HUES48 (cell line): ENCODE results near the gene PCDHGA10.
"Not testable (repeated sequence)": the region's sequence is repeated elsewhere in the genome, so short reads cannot be mapped to it uniquely, and the experiment has no call there.

Source experiments
- H3K27ac ChIP-seq: one replicate; pipeline ENCODE4 v1.7.0; 2013; ENCODE audit warnings: low read depth, low read length, inconsistent platforms
- H3K27me3 ChIP-seq: 2 replicates; pipeline ENCODE4 v1.6.1; 2013; ENCODE audit warnings: mild to moderate bottlenecking, low read length; ENCODE audit not compliant: control insufficient read depth, insufficient read depth
- H3K36me3 ChIP-seq: 2 replicates; pipeline ENCODE4 v1.6.1; 2013; ENCODE audit warnings: low read length; ENCODE audit not compliant: control insufficient read depth, insufficient read depth
- H3K4me1 ChIP-seq: 2 replicates; pipeline ENCODE4 v1.6.1; 2013; ENCODE audit warnings: mild to moderate bottlenecking, low read length; ENCODE audit not compliant: control insufficient read depth, insufficient read depth
- H3K4me3 ChIP-seq: 2 replicates; pipeline ENCODE4 v1.5.1; 2013; ENCODE audit warnings: mild to moderate bottlenecking, low read depth, low read length
- H3K9ac ChIP-seq: 2 replicates; pipeline ENCODE4 v1.6.1; 2013; ENCODE audit warnings: mild to moderate bottlenecking, low read depth, low read length, moderate library complexity
- H3K9me3 ChIP-seq: 2 replicates; pipeline ENCODE4 v1.6.1; 2013; ENCODE audit warnings: low read length; ENCODE audit not compliant: control insufficient read depth, insufficient read depth

PCDHGA10 gene

DNA sequence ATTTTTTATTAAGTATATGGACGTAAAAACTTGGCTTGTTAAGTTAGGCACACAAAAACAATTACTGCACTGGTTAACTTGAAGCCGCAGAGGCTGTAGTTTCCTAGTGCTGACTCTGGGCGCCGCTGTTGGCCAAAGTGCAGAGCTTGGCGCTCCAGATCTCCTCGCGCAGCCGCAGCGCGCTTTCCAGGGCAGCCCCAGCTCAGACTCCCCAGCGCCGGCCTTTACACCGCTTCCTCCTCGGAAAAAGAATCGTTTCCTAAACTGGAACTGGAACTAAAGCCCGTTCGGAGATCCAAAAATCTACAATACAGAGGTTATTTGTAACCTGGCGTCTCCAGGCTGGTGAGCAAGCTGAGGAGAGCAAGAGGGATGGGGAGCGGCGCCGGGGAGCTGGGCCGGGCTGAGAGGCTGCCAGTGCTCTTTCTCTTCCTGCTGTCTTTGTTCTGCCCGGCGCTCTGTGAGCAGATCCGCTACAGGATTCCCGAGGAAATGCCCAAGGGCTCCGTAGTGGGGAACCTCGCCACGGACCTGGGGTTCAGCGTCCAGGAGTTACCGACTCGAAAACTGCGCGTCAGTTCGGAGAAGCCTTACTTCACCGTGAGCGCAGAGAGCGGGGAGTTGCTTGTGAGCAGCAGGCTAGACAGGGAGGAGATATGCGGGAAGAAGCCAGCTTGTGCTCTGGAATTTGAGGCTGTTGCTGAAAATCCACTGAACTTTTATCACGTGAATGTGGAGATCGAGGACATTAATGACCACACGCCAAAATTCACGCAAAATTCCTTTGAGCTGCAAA lies 14.8 kb upstream of the PCDHGA10 start, which contains the start of gene PCDHGB5:
PCDHGB5 (plus strand) TSS at position 192 of the 796 bp plus-strand sequence; CDS start at position 373, 181 bp downstream.
- H3K27ac ChIP-seq, H3K4me3 ChIP-seq, H3K27me3 ChIP-seq, H3K4me1 ChIP-seq, H3K9ac ChIP-seq, H3K36me3 ChIP-seq: not testable (repeated sequence)
- H3K9me3 ChIP-seq, result peaks cover 57% of the 10 kb centered on the region

DNA sequence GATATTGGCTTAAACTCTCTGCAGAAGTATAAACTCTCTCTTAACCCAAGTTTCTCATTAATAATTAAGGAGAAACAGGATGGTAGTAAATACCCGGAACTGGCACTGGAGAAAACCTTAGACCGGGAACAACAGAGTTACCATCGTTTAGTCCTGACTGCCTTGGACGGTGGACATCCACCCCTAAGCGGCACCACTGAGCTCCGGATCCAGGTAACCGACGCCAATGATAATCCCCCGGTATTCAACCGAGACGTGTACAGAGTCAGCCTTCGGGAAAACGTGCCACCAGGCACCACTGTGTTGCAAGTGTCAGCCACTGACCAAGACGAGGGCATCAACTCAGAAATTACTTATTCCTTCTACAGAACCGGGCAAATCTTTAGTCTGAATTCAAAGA lies 14.2 kb upstream of the PCDHGA10 start:
- no peaks in the 10 kb centered on the region for H3K27me3 ChIP-seq
- H3K27ac ChIP-seq, result no peak overlapping the region
- H3K4me1 ChIP-seq, result no peaks in the 10 kb centered on the region
- no peaks in the 10 kb centered on the region for H3K36me3 ChIP-seq
- peaks cover 50% of the 10 kb centered on the region for H3K9me3 ChIP-seq
- no peak overlapping the region for H3K4me3 ChIP-seq
- no peak overlapping the region for H3K9ac ChIP-seq

DNA sequence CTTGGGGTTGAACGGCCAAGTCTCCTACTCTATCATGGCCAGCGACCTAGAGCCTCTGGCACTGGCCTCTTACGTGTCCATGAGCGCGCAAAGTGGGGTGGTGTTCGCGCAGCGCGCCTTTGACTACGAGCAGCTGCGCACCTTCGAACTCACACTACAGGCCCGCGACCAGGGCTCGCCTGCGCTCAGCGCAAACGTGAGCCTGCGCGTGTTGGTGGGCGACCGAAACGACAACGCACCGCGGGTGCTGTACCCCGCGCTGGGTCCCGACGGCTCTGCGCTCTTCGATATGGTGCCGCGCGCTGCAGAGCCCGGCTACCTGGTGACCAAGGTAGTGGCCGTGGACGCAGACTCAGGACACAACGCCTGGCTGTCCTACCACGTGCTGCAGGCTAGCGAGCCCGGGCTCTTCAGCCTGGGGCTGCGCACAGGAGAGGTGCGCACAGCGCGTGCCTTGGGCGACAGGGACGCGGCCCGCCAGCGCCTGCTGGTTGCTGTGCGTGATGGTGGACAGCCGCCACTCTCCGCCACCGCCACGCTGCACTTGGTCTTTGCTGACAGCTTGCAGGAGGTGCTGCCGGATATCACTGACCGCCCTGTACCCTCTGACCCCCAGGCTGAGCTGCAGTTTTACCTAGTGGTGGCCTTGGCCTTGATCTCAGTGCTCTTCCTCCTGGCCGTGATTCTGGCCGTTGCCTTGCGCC lies 13.1 kb upstream of the PCDHGA10 start:
- Histone ChIP-seq H3K27ac (no peak overlapping the region), H3K9ac (no peak overlapping the region), H3K9me3 (peaks cover 43% of the 10 kb centered on the region), H3K4me3 (no peak overlapping the region), H3K4me1 (no peaks in the 10 kb centered on the region), H3K27me3 (no peaks in the 10 kb centered on the region), H3K36me3 (no peaks in the 10 kb centered on the region)

DNA sequence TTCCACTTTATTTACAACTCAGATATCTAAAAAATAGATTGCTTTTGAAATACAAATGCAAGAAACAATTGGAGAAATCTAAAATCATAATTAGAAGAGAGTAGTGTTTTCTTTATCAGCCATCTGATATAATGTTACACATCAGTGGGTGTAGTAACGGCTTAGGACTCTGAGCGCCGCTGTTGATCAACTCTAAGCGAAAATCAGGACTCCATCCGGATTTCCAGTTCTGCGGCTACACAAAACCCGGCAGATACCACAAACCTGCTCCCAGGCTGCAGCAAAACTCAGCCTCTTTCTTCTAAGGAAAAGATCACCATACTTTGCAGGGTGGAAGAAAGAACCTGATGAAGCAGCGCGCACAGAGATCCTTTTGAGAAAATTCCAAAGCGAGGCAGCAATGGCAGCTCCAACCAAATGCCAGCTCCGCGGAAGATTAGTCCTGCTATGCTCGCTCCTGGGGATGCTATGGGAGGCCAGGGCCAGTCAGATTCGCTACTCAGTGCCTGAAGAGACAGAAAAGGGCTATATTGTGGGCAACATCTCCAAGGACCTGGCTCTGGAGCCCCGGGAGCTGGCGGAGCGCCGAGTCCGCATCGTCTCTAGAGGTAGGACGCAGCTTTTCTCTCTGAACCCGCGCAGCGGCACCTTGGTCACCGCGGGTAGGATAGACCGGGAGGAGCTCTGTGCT lies 10.1 kb upstream of the PCDHGA10 start, which contains the start of gene PCDHGA9:
PCDHGA9 (plus strand) TSS at position 226 of the 691 bp plus-strand sequence; CDS start at position 401, 175 bp downstream.
- H3K4me3 ChIP-seq, result no peak within 1 kb of the TSS
- H3K4me1 ChIP-seq, result no peaks in the 10 kb centered on the region
- no peak within 1 kb of the TSS for H3K9ac ChIP-seq
- H3K9me3 ChIP-seq, result peaks cover 26% of the 10 kb centered on the region
- H3K27me3 ChIP-seq, result no peaks in the 10 kb centered on the region
- no peaks in the 10 kb centered on the region for H3K36me3 ChIP-seq
- no peak within 1 kb of the TSS for H3K27ac ChIP-seq

DNA sequence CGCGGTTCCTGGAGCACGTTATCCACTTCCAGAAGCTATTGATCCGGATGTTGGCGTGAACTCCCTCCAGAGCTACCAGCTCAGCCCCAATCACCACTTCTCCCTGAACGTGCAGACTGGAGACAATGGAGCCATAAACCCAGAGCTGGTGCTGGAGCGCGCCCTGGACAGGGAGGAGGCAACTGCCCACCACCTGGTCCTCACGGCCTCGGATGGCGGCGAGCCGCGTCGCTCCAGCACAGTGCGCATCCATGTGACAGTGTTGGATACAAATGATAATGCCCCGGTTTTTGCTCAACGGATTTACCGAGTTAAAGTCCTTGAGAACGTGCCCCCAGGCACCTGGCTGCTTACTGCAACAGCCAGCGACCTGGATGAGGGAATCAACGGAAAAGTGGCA lies 9.4 kb upstream of the PCDHGA10 start:
- H3K27me3 ChIP-seq, result peaks cover 1% of the 10 kb centered on the region
- no peak overlapping the region for H3K9ac ChIP-seq
- H3K36me3 ChIP-seq, result no peaks in the 10 kb centered on the region
- no peak overlapping the region for H3K27ac ChIP-seq
- no peak overlapping the region for H3K4me3 ChIP-seq
- peaks cover under 1% of the 10 kb centered on the region; the same call in 1 of the 2 replicates for H3K4me1 ChIP-seq
- H3K9me3 ChIP-seq, result peaks cover 25% of the 10 kb centered on the region

DNA sequence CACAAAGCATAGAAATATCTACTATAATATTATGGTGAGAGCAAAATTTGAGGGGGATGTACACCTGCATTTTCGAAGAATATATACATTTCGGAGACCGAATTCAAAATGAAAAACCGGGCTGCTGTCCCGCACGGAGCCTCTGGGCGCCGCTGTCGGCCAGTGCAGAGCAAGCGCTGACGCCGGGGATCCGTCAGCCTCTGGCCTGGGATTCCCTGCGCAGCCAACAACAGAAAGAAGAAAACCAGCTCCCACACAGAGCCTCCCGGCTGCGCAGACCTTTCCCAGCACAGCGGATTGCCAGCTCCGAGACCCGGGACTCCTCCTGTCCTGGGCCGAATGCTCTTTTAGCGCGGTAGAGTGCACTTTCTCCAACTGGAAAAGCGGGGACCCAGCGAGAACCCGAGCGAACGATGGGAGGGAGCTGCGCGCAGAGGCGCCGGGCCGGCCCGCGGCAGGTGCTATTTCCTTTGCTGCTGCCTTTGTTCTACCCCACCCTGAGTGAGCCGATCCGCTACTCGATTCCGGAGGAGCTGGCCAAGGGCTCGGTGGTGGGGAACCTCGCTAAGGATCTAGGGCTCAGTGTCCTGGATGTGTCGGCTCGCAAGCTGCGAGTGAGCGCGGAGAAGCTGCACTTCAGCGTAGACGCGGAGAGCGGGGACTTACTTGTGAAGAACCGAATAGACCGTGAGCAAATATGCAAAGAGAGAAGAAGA lies 4.8 kb upstream of the PCDHGA10 start, which contains the start of gene PCDHGB6:
PCDHGB6 (plus strand) TSS at position 232 of the 716 bp plus-strand sequence; CDS start at position 414, 182 bp downstream.
- not testable (repeated sequence) for H3K36me3 ChIP-seq, H3K9me3 ChIP-seq, H3K27ac ChIP-seq, H3K4me1 ChIP-seq
- H3K9ac ChIP-seq, result peak within 1 kb of the TSS; percentile 44; the same call in 1 of the 2 replicates
- H3K27me3 ChIP-seq, result peaks cover 13% of the 10 kb centered on the region
- peak within 1 kb of the TSS; percentile 76 for H3K4me3 ChIP-seq

DNA sequence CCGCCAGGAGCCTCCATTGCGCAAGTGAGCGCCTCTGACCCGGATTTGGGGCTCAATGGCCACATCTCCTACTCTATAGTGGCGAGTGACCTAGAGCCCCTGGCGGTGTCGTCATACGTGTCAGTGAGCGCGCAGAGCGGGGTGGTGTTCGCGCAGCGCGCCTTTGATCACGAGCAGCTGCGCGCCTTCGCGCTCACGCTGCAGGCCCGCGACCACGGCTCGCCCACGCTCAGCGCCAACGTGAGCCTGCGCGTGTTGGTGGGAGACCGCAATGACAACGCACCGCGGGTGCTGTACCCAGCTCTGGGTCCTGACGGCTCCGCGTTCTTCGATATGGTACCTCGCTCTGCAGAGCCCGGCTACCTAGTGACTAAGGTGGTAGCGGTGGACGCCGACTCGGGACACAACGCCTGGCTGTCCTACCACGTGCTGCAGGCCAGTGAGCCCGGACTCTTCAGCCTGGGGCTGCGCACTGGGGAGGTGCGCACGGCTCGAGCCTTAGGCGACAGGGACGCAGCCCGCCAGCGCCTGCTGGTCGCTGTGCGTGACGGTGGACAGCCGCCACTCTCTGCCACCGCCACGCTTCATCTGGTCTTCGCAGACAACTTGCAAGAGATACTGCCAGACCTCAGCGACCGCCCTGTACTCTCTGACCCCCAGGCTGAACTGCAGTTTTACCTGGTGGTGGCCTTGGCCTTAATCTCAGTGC lies 3.0 kb upstream of the PCDHGA10 start:
- peaks cover 3% of the 10 kb centered on the region; the same call in 1 of the 2 replicates for H3K4me1 ChIP-seq
- H3K27ac ChIP-seq, result no peak overlapping the region
- no peaks in the 10 kb centered on the region for H3K36me3 ChIP-seq

DNA sequence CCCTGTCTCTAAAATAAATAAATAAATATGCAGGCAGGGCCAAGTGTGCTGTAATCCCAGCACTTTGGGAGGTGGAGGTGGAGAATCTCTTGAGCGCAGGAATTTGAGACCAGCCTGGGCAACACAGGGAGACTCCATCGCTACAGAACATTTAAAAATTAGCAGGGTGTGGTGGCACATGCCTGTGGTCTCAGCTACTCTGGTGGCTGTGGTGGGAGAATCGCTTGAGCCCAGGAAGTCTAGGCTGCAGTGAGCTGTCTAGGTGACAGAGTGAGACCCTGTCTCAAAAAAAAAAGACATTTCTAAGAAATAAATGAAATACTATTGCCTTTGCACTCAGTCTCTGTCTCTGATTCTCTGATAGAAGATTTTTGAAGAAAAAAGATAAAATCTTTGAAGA lies 1.2 kb upstream of the PCDHGA10 start:
- no peak overlapping the region for H3K9ac ChIP-seq
- H3K27me3 ChIP-seq, result peaks cover 13% of the 10 kb centered on the region
- no peak overlapping the region for H3K27ac ChIP-seq
- H3K9me3 ChIP-seq, result 0 out of 2 replicates have a peak, but pooled peaks cover 2% of the 10 kb centered on the region
- H3K36me3 ChIP-seq, result no peaks in the 10 kb centered on the region
- no peak overlapping the region for H3K4me3 ChIP-seq
- H3K4me1 ChIP-seq, result peaks cover 3% of the 10 kb centered on the region; the same call in 1 of the 2 replicates

More for the DNA sequence above, 3.0 kb upstream of the PCDHGA10 start:
- Histone ChIP-seq H3K27me3 (peaks cover 13% of the 10 kb centered on the region), H3K9ac (no peak overlapping the region), H3K9me3 (peaks cover 6% of the 10 kb centered on the region; the same call in 1 of the 2 replicates), H3K4me3 (no peak overlapping the region)

DNA sequence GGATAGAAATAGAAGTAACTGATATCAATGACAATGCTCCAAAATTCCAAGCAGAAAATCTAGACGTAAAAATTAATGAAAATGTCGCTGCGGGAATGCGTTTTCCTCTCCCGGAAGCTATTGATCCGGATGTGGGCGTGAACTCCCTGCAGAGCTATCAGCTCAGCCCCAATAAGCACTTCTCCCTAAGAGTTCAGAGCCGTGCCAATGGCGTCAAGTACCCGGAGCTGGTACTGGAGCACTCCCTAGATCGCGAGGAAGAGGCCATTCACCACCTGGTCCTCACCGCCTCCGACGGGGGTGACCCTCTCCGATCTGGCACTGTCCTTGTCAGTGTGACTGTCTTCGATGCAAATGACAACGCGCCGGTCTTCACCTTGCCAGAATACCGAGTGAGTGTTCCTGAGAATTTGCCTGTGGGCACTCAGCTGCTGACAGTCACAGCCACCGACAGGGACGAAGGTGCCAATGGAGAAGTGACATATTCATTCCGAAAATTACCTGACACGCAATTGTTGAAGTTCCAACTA lies 818 bp downstream of the PCDHGA10 start:
- peaks cover 7% of the 10 kb centered on the region; the same call in 1 of the 2 replicates for H3K9me3 ChIP-seq
- H3K4me3 ChIP-seq, result peak overlapping the region; percentile 61
- no peak overlapping the region for H3K9ac ChIP-seq

More for the DNA sequence above, 818 bp downstream of the PCDHGA10 start:
- no peaks in the 10 kb centered on the region for H3K36me3 ChIP-seq
- no peak overlapping the region for H3K27ac ChIP-seq
- H3K4me1 ChIP-seq, result peaks cover under 1% of the 10 kb centered on the region; the same call in 1 of the 2 replicates
- peaks cover 16% of the 10 kb centered on the region for H3K27me3 ChIP-seq
